ENCODE results near the gene AHNAK.

AHNAK gene

GRCh38 chr11:62560566-62561103 is 14.0 kb upstream of the AHNAK start (continued):
- TF ChIP-seq, protein P1, sequence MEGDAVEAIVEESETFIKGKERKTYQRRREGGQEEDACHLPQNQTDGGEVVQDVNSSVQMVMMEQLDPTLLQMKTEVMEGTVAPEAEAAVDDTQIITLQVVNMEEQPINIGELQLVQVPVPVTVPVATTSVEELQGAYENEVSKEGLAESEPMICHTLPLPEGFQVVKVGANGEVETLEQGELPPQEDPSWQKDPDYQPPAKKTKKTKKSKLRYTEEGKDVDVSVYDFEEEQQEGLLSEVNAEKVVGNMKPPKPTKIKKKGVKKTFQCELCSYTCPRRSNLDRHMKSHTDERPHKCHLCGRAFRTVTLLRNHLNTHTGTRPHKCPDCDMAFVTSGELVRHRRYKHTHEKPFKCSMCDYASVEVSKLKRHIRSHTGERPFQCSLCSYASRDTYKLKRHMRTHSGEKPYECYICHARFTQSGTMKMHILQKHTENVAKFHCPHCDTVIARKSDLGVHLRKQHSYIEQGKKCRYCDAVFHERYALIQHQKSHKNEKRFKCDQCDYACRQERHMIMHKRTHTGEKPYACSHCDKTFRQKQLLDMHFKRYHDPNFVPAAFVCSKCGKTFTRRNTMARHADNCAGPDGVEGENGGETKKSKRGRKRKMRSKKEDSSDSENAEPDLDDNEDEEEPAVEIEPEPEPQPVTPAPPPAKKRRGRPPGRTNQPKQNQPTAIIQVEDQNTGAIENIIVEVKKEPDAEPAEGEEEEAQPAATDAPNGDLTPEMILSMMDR (tag by site-specific recombination; IDR thresholded peaks at IDR 0.05), result peak; percentile 74
- TF ChIP-seq ZNF10 (tag by site-specific recombination; IDR thresholded peaks at IDR 0.05), result 0 out of 2 replicates have a peak, but pooled peaks have one; percentile 37
- TF ChIP-seq, protein P2, sequence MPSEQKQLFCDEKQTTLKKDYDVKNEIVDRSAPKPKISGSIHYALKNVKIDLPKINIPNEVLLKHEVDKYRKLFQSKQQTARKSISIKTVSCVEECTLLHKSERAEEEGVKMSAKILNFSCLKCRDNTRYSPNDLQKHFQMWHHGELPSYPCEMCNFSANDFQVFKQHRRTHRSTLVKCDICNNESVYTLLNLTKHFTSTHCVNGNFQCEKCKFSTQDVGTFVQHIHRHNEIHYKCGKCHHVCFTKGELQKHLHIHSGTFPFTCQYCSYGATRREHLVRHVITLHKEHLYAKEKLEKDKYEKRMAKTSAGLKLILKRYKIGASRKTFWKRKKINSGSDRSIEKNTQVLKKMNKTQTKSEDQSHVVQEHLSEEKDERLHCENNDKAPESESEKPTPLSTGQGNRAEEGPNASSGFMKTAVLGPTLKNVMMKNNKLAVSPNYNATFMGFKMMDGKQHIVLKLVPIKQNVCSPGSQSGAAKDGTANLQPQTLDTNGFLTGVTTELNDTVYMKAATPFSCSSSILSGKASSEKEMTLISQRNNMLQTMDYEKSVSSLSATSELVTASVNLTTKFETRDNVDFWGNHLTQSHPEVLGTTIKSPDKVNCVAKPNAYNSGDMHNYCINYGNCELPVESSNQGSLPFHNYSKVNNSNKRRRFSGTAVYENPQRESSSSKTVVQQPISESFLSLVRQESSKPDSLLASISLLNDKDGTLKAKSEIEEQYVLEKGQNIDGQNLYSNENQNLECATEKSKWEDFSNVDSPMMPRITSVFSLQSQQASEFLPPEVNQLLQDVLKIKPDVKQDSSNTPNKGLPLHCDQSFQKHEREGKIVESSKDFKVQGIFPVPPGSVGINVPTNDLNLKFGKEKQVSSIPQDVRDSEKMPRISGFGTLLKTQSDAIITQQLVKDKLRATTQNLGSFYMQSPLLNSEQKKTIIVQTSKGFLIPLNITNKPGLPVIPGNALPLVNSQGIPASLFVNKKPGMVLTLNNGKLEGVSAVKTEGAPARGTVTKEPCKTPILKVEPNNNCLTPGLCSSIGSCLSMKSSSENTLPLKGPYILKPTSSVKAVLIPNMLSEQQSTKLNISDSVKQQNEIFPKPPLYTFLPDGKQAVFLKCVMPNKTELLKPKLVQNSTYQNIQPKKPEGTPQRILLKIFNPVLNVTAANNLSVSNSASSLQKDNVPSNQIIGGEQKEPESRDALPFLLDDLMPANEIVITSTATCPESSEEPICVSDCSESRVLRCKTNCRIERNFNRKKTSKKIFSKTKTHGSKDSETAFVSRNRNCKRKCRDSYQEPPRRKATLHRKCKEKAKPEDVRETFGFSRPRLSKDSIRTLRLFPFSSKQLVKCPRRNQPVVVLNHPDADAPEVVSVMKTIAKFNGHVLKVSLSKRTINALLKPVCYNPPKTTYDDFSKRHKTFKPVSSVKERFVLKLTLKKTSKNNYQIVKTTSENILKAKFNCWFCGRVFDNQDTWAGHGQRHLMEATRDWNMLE (tag by site-specific recombination; conservative IDR thresholded peaks at IDR 0.05; ENCODE audit: low read depth), result no peak
- TF ChIP-seq ZNF629 (tag by site-specific recombination; IDR thresholded peaks at IDR 0.05), result peak; percentile 55; the same call in 1 of the 2 replicates
- no peak for TF ChIP-seq MYNN (tag by site-specific recombination; IDR thresholded peaks at IDR 0.05; ENCODE audit: borderline replicate concordance)
- TF ChIP-seq KLF8 (tag by site-specific recombination; IDR thresholded peaks at IDR 0.05), result peak; percentile 72
- TF ChIP-seq ZFP69B (tag by site-specific recombination; IDR thresholded peaks at IDR 0.05), result no peak
- TF ChIP-seq, protein P3, sequence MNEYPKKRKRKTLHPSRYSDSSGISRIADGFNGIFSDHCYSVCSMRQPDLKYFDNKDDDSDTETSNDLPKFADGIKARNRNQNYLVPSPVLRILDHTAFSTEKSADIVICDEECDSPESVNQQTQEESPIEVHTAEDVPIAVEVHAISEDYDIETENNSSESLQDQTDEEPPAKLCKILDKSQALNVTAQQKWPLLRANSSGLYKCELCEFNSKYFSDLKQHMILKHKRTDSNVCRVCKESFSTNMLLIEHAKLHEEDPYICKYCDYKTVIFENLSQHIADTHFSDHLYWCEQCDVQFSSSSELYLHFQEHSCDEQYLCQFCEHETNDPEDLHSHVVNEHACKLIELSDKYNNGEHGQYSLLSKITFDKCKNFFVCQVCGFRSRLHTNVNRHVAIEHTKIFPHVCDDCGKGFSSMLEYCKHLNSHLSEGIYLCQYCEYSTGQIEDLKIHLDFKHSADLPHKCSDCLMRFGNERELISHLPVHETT (tag by site-specific recombination; IDR thresholded peaks at IDR 0.05), result no peak
- TF ChIP-seq ZNF580 (tag by site-specific recombination; IDR thresholded peaks at IDR 0.05), result no peak
- TF ChIP-seq ZNF677 (tag by site-specific recombination; IDR thresholded peaks at IDR 0.05), result no peak
- 0 out of 2 replicates have a peak, but pooled peaks have one; percentile 34 for TF ChIP-seq ZNF837 (tag by site-specific recombination; IDR thresholded peaks at IDR 0.05)
- peak; percentile 86 for TF ChIP-seq ZNF660 (tag by site-specific recombination; IDR thresholded peaks at IDR 0.05)
- no peak for TF ChIP-seq ZNF302 (tag by site-specific recombination; IDR thresholded peaks at IDR 0.05; ENCODE audit: low read depth)
- TF ChIP-seq MEIS1 (CRISPR knock-in tag; IDR thresholded peaks at IDR 0.05; ENCODE audit: borderline replicate concordance), result no peak
- peak; percentile 76 for TF ChIP-seq KLF1 (tag by site-specific recombination; IDR thresholded peaks at IDR 0.05)
- no peak for TF ChIP-seq ZNF670 (tag by site-specific recombination; IDR thresholded peaks at IDR 0.05; ENCODE audit: low read depth)
- TF ChIP-seq ZNF658 (tag by site-specific recombination; IDR thresholded peaks at IDR 0.05), result no peak
- peak; percentile 79 for TF ChIP-seq GLIS1 (tag by site-specific recombination; IDR thresholded peaks at IDR 0.05)
- TF ChIP-seq RBAK (tag by site-specific recombination; IDR thresholded peaks at IDR 0.05), result no peak
- TF ChIP-seq, protein P4, sequence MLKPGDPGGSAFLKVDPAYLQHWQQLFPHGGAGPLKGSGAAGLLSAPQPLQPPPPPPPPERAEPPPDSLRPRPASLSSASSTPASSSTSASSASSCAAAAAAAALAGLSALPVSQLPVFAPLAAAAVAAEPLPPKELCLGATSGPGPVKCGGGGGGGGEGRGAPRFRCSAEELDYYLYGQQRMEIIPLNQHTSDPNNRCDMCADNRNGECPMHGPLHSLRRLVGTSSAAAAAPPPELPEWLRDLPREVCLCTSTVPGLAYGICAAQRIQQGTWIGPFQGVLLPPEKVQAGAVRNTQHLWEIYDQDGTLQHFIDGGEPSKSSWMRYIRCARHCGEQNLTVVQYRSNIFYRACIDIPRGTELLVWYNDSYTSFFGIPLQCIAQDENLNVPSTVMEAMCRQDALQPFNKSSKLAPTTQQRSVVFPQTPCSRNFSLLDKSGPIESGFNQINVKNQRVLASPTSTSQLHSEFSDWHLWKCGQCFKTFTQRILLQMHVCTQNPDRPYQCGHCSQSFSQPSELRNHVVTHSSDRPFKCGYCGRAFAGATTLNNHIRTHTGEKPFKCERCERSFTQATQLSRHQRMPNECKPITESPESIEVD (tag by site-specific recombination; IDR thresholded peaks at IDR 0.05), result 0 out of 2 replicates have a peak, but pooled peaks have one; percentile 22
- peak; percentile 87 for TF ChIP-seq PRDM10 (tag by site-specific recombination; IDR thresholded peaks at IDR 0.05)
- no peak for TF ChIP-seq ZNF112 (tag by site-specific recombination; IDR thresholded peaks at IDR 0.05)
- peak; percentile 50 for TF ChIP-seq WT1 (tag by site-specific recombination; IDR thresholded peaks at IDR 0.05)
- TF ChIP-seq ZNF623 (tag by site-specific recombination; IDR thresholded peaks at IDR 0.05), result no peak
- TF ChIP-seq ZNF394 (tag by site-specific recombination; IDR thresholded peaks at IDR 0.05; ENCODE audit: borderline replicate concordance), result 0 out of 2 replicates have a peak, but pooled peaks have one; percentile 26
- no peak for TF ChIP-seq ZFP3 (tag by site-specific recombination; IDR thresholded peaks at IDR 0.05; ENCODE audit: low read depth)
- TF ChIP-seq ZNF341 (tag by site-specific recombination; IDR thresholded peaks at IDR 0.05; ENCODE audit: low read depth), result 0 out of 2 replicates have a peak, but pooled peaks have one; percentile 26

Measured in HEK293 (cell line).